Erythroblast (primary cell): ENCODE measurements around the gene GPR89A.
"Not testable (repeated sequence)": the region's sequence is repeated elsewhere in the genome, so short reads cannot be mapped to it uniquely, and the experiment has no call there.

ENCODE experiments used
- GATA1 ChIP-seq: IDR thresholded peaks from 2 replicates; pipeline ENCODE4 v1.6.1; 2011; ENCODE audit warnings: low read depth, mild to moderate bottlenecking, control low read depth, low read length, moderate library complexity
- POLR2A ChIP-seq: IDR thresholded peaks from 2 replicates; pipeline ENCODE4 v1.6.1; 2011; ENCODE audit warnings: mild to moderate bottlenecking, low read length

DNA sequence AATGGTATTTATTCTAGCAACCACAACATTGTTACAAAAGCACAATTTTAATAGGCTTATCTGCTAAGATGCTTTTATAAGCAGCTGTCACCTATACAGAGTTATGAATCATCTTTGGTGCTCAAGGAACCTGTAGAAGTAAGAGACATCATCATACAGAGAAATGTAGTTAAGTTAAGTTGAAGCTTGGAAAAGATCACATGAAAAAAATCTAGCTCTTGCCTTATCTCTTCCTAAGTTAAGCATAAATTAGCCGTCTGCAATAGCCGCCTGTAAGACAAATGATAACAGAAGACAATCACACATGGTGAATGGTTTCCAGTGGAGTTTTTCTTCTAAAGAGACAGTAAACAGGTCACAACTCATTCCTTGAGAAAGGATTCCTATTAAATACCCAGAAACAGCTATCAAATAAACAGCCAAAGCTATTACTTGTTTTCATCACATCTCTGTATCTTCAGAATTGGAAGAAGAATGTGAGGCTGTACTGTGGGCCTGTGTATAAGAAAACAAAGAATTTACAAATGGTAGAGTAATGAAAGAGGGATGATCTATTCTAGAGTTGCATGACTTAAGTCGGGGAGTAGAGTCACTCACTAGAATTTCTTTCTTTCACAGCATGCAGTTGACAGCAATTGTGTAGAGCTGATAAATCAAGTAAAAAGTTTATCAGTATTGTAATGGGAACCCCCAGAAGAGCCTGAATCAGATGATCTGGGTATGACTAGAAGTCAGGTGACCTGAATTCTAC lies 63.4 kb downstream of the GPR89A start:
- not testable (repeated sequence) for TF ChIP-seq POLR2A, GATA1
